Fibroblast of lung (primary cell): ENCODE results near the gene SULT1C4. TPM values are rescaled to one million over a fixed set of nuclear protein-coding genes. Genes with fewer than 3 reads are reported as not detected.
A peak's percentile ranks its signal among the peaks of the same experiment; 100 is the strongest.
"Not testable (repeated sequence)": the region's sequence is repeated elsewhere in the genome, so short reads cannot be mapped to it uniquely, and the experiment has no call there.

Experiments
- DNase-seq, 2 donors: peaks; one replicate each; pipeline versions ENCODE4 v3.0.0 to v3.0.0-alpha.2; 2010; ENCODE audit warnings: low read depth in 2 of 2
- H2AFZ ChIP-seq: 2 replicates; pipeline ENCODE4 v1.5.1; 2012; ENCODE audit warnings: low read length, control low read depth, inconsistent platforms
- H3K27ac ChIP-seq: 2 replicates; pipeline ENCODE4 v1.5.1; 2011; ENCODE audit warnings: low read length, control low read depth; ENCODE audit not compliant: insufficient read depth
- H3K27me3 ChIP-seq: 2 replicates; pipeline ENCODE4 v1.5.1; 2011; ENCODE audit warnings: mild to moderate bottlenecking, low read length; ENCODE audit not compliant: control insufficient read depth, insufficient read depth
- H3K36me3 ChIP-seq: 2 replicates; pipeline ENCODE4 v1.5.1; 2011; ENCODE audit warnings: low read length; ENCODE audit not compliant: control insufficient read depth, insufficient read depth
- H3K4me1 ChIP-seq: 2 replicates; pipeline ENCODE4 v1.5.1; 2011; ENCODE audit warnings: low read length; ENCODE audit not compliant: control insufficient read depth, insufficient read depth; ENCODE audit errors: extremely low read depth
- H3K4me2 ChIP-seq: 2 replicates; pipeline ENCODE4 v1.5.1; 2011; ENCODE audit warnings: low read length, control low read depth; ENCODE audit not compliant: insufficient read depth; ENCODE audit errors: extremely low read depth
- H3K4me3 ChIP-seq, 4 experiments: fragments of 200-600 bp in 1 of 4; sonication (generic) in 1 of 4; replicated peaks in 1 of 4; 2 replicates each; pipeline ENCODE4 v1.5.1; 2011 to 2016; ENCODE audit warnings: low read length in 4 of 4, low read depth in 3 of 4, mild to moderate bottlenecking in 3 of 4, control low read depth in 2 of 4, inconsistent platforms in 1 of 4, mixed read lengths in 1 of 4; ENCODE audit not compliant: insufficient read depth in 1 of 4; ENCODE audit errors: control extremely low read depth in 1 of 4
- H3K79me2 ChIP-seq: 2 replicates; pipeline ENCODE4 v1.5.1; 2012; ENCODE audit warnings: mild to moderate bottlenecking, low read length, inconsistent platforms; ENCODE audit not compliant: control insufficient read depth, insufficient read depth
- H3K9ac ChIP-seq: 2 replicates; pipeline ENCODE4 v1.5.1; 2011; ENCODE audit warnings: mild to moderate bottlenecking, low read length, control low read depth; ENCODE audit not compliant: insufficient read depth
- H3K9me3 ChIP-seq: 2 replicates; pipeline ENCODE4 v1.5.1; 2012; ENCODE audit warnings: low read depth, low read length; ENCODE audit not compliant: control insufficient read depth, insufficient read depth
- H4K20me1 ChIP-seq: 2 replicates; pipeline ENCODE4 v1.5.1; 2011; ENCODE audit warnings: low read length; ENCODE audit not compliant: control insufficient read depth, insufficient read depth; ENCODE audit errors: extremely low read depth
- CTCF ChIP-seq, 2 donors: IDR thresholded peaks in 1 of 2; conservative IDR thresholded peaks in 1 of 2; 1 replicate in 1 of 2; 2 replicates in 1 of 2; pipeline ENCODE4 v1.5.1; 2011 to 2012; ENCODE audit warnings: low read length in 2 of 2, control low read depth in 1 of 2, inconsistent platforms in 1 of 2, low read depth in 1 of 2, mild to moderate bottlenecking in 1 of 2
- EZH2 ChIP-seq: IDR thresholded peaks from 2 replicates; pipeline ENCODE4 v1.5.1; 2012; ENCODE audit warnings: low read length, control low read depth, mild to moderate bottlenecking; ENCODE audit errors: missing control alignments
- polyA plus RNA-seq, 2 donors: library from polyadenylated mRNA; depleted of rRNA in 1 of 2; stranded (reverse) in 1 of 2; unstranded in 1 of 2; fragments of >200 nt; gene quantifications; 2 replicates each; pipeline ENCODE4 v1.2.1, GENCODE V29; 2011 to 2012; ENCODE audit warnings: missing spikeins in 1 of 2
- total RNA-seq: library from RNA; depleted of rRNA; stranded (reverse); fragments of >200 nt; gene quantifications from 2 replicates; pipeline ENCODE4 v1.2.1, GENCODE V29; 2014

Gene SULT1C4
- total and polyA plus RNA-seq, 2 donors (not counting 1 experiment from before 2014, with no cell fraction given) = 0.14 to 0.50 TPM

- Histone ChIP-seq H2AFZ (no peak overlapping the region), H3K9me3 (no peaks in the 10 kb centered on the region), H3K27ac (no peak overlapping the region), H3K4me1 (no peaks in the 10 kb centered on the region), H3K36me3 (no peaks in the 10 kb centered on the region), H4K20me1 (no peaks in the 10 kb centered on the region), H3K4me2 (no peak overlapping the region), H3K27me3 (no peaks in the 10 kb centered on the region), H3K9ac (no peak overlapping the region), H3K4me3 (no peak overlapping the region), H3K79me2 (no peaks in the 10 kb centered on the region)
- TF ChIP-seq CTCF (conservative IDR thresholded peaks at IDR 0.05 in 1 of 2, IDR thresholded peaks at IDR 0.05 in 1 of 2; ENCODE audit: low read depth in 1 of 2, low read length in 2 of 2) (no peak), EZH2 (no peak)
- DNase-seq = peak in 1 of 2 donors; percentile 29
Observed at GRCh38 chr2:108428286-108429009, 50.7 kb downstream of the SULT1C4 start.

GRCh38 chr2:108435578-108435977 lies 57.8 kb downstream of the SULT1C4 start:
- not testable (repeated sequence) for H3K27ac ChIP-seq, DNase-seq, H4K20me1 ChIP-seq, H3K4me3 ChIP-seq, H3K9ac ChIP-seq, H3K79me2 ChIP-seq, H2AFZ ChIP-seq, H3K4me1 ChIP-seq, H3K36me3 ChIP-seq, H3K27me3 ChIP-seq, H3K4me2 ChIP-seq, H3K9me3 ChIP-seq

- Histone ChIP-seq H3K4me1 (no peaks in the 10 kb centered on the region), H3K79me2 (no peaks in the 10 kb centered on the region), H3K27me3 (no peaks in the 10 kb centered on the region), H3K4me2 (no peak overlapping the region), H3K27ac (no peak overlapping the region), H3K4me3 (no peak overlapping the region), H3K36me3 (no peaks in the 10 kb centered on the region), H2AFZ (no peak overlapping the region), H4K20me1 (no peaks in the 10 kb centered on the region), H3K9me3 (no peaks in the 10 kb centered on the region), H3K9ac (no peak overlapping the region)
- no peak for TF ChIP-seq CTCF (conservative IDR thresholded peaks at IDR 0.05 in 1 of 2, IDR thresholded peaks at IDR 0.05 in 1 of 2; ENCODE audit: low read depth in 1 of 2, low read length in 2 of 2)
- DNase-seq = no peak
Observed at GRCh38 chr2:108436976-108437375, 59.2 kb downstream of the SULT1C4 start.

Other genes starting within 250 kb of the SULT1C4 start
- not detected in 2 replicates for gene SULT1C3, start 138.0 kb upstream of the SULT1C4 start, total RNA-seq
- not detected in 2 replicates for gene SULT1C3, start 138.0 kb upstream of the SULT1C4 start, polyA plus RNA-seq
- gene SULT1C2, start 89.1 kb upstream of the SULT1C4 start, total RNA-seq = under 0.01 and 0.26 TPM in 2 replicates
- not detected in 2 replicates for gene SULT1C2, start 89.1 kb upstream of the SULT1C4 start, polyA plus RNA-seq
- 23.6 and 26.4 TPM in 2 replicates for gene GCC2, start 71.3 kb downstream of the SULT1C4 start, total RNA-seq
- gene GCC2, start 71.3 kb downstream of the SULT1C4 start, polyA plus RNA-seq = 9.4 and 16.3 TPM in 2 replicates
- gene LIMS1, start 156.5 kb downstream of the SULT1C4 start, total RNA-seq = 52.7 and 63.7 TPM in 2 replicates
- 100 and 108 TPM in 2 replicates for gene LIMS1, start 156.5 kb downstream of the SULT1C4 start, polyA plus RNA-seq